ENCODE measurements around the gene TMEM253. TPM values are rescaled to one million over a fixed set of nuclear protein-coding genes. Genes with fewer than 3 reads are reported as not detected.
A peak's percentile ranks its signal among the peaks of the same experiment; 100 is the strongest.

TMEM253 gene
- total and polyA plus RNA-seq, 9 of the 15 experiments (the other 6 are each of a cell fraction or from before 2014, with no cell fraction given), result 0.11 to 0.61 (median 0.26) TPM; not detected in 3

DNA sequence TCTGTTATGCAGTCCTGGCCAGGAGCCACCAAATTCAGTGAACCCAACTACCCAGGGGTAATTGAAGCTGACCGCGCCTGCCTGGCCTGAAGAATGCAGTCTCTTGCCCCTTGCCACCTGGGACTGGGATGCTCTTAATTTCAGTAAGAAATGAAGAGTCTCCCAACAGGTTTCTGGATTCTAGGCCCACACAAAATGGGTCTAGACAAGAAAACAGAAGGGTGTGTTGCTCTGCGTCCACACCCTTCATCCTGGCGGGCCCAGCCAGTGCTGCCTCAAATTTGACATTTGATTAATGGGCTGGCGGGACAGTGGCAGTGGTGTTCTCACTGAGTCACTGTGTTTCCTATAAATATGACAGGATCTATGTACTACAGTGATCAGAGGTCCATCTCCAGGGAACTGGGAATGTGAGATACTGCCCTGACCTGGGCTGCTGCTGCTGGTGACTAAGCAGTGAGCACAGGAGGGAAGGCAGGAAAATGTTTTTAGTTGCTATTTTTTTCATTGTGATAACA is 6.5 kb downstream of the TMEM253 start (continued):
- 0 out of 4 replicates have a peak, but pooled peaks of 1 of the 2 experiments have one; percentile 53 for TF ChIP-seq UBTF (IDR thresholded peaks at IDR 0.05; ENCODE audit: borderline replicate concordance in 1 of 2, low read depth in 2 of 2, low read length in 2 of 2)
- TF ChIP-seq MGA (IDR thresholded peaks at IDR 0.05), result 0 out of 2 replicates have a peak, but pooled peaks have one; percentile 14
- TF ChIP-seq TEAD1 (CRISPR knock-in tag; IDR thresholded peaks at IDR 0.05), result no peak
- no peak for TF ChIP-seq ZNF507 (tag; conservative IDR thresholded peaks at IDR 0.05)
- no peak for TF ChIP-seq USF2 (CRISPR knock-in tag; IDR thresholded peaks at IDR 0.05)
- no peak for TF ChIP-seq CSDE1 (IDR thresholded peaks at IDR 0.05)
- TF ChIP-seq XRCC4 (IDR thresholded peaks at IDR 0.05; ENCODE audit: extremely low read depth, insufficient read depth, insufficient read length), result no peak
- TF ChIP-seq ZNF445 (CRISPR knock-in tag; IDR thresholded peaks at IDR 0.05; ENCODE audit: low read depth), result no peak
- TF ChIP-seq MECOM (CRISPR knock-in tag; IDR thresholded peaks at IDR 0.05), result peak; percentile 58; the same call in 1 of the 2 replicates
- TF ChIP-seq FOXK2 (conservative IDR thresholded peaks at IDR 0.05 in 1 of 2, IDR thresholded peaks at IDR 0.05 in 1 of 2; ENCODE audit: low read depth in 2 of 2), result 0 out of 4 replicates have a peak, but pooled peaks of 1 of the 2 experiments have one; percentile 27

All from K562 (cell line).